Activated CD8-positive, alpha-beta T cell treated with anti-CD3 and anti-CD28 coated beads for 36 hours (primary cell): ENCODE data around the gene GRID2. TPM values are rescaled to one million over a fixed set of nuclear protein-coding genes. Genes with fewer than 3 reads are reported as not detected.

ENCODE experiments used
- ATAC-seq: fragments of 200-7000 bp; cut with Tn5 transposase; one replicate; pipeline ENCODE4 v1.10.0; 2021; ENCODE audit warnings: mild to moderate bottlenecking, moderate library complexity
- CTCF ChIA-PET: fragments of 350-600 bp; sonication (Branson Sonifier 250); formaldehyde crosslinking; loops from one replicate; lab custom pipeline; 2021; ENCODE audit warnings: antibody characterized with exemption; lab: Charles Lee
- POLR2A ChIA-PET: fragments of 350-600 bp; sonication (Branson Sonifier 250); formaldehyde crosslinking; loops from one replicate; lab custom pipeline; 2021; ENCODE audit warnings: antibody characterized with exemption; lab: Charles Lee
- DNase-seq: peaks from one replicate; pipeline ENCODE4 v3.0.0-alpha.2; 2020
- H3K27ac Mint-ChIP-seq: one replicate; pipeline ENCODE4 v1.8.0; 2021; ENCODE audit warnings: mild to moderate bottlenecking, mixed read lengths
- H3K27me3 Mint-ChIP-seq: one replicate; pipeline ENCODE4 v1.8.0; 2021; ENCODE audit warnings: mixed read lengths
- H3K36me3 Mint-ChIP-seq: one replicate; pipeline ENCODE4 v1.8.0; 2021; ENCODE audit warnings: low read depth, mixed read lengths
- H3K4me1 Mint-ChIP-seq: one replicate; pipeline ENCODE4 v1.8.0; 2021; ENCODE audit warnings: low read depth, mixed read lengths
- H3K4me3 Mint-ChIP-seq: one replicate; pipeline ENCODE4 v1.8.0; 2021; ENCODE audit warnings: mild to moderate bottlenecking, moderate library complexity, mixed read lengths
- H3K9me3 Mint-ChIP-seq: one replicate; pipeline ENCODE4 v1.8.0; 2021; ENCODE audit warnings: mixed read lengths
- intact Hi-C: fragments of 100-400 bp; cut with micrococcal nuclease; formaldehyde crosslinking; loops from one replicate; pipeline ENCODE4 v1.10.0; 2022
- total RNA-seq, 2 experiments: library from RNA; stranded (reverse); gene quantifications; one replicate each; pipeline ENCODE4 v1.2.3, GENCODE V29; 2021
- TF ChIP-seq, protein P1 (sequence below): fragments of 200-600 bp; IDR thresholded peaks from one replicate; pipeline ENCODE4 v1.8.0; 2022; ENCODE audit warnings: antibody characterized with exemption, mild to moderate bottlenecking

GRID2 gene
- total RNA-seq, 2 experiments from 2014 or later = not detected

DNA sequence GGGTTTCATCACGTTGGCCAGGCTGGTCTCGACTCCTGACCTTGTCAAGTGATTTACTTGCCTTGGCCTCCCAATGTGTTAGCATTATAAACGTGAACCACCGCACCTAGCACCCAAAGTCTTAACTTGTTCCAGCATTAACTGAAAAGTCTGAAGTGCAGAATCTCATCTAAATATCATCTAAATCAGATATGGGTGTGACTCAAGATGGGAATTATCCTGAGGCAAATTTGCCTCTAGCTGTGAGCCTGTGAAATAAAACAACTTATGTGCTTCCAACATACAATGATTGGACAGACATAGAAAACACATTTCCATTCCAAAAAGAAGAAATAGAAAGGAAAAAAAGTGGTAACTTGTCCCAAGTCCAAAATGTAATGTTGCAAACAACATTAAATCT, 883.7 kb downstream of the GRID2 start:
- Mint-ChIP-seq H3K4me3 (no peak overlapping the region), H3K9me3 (peaks cover 3% of the 10 kb centered on the region), H3K27me3 (no peaks in the 10 kb centered on the region), H3K36me3 (no peaks in the 10 kb centered on the region), H3K27ac (no peak overlapping the region), H3K4me1 (no peaks in the 10 kb centered on the region)
- ATAC-seq = no peak
- TF ChIP-seq, protein P1, sequence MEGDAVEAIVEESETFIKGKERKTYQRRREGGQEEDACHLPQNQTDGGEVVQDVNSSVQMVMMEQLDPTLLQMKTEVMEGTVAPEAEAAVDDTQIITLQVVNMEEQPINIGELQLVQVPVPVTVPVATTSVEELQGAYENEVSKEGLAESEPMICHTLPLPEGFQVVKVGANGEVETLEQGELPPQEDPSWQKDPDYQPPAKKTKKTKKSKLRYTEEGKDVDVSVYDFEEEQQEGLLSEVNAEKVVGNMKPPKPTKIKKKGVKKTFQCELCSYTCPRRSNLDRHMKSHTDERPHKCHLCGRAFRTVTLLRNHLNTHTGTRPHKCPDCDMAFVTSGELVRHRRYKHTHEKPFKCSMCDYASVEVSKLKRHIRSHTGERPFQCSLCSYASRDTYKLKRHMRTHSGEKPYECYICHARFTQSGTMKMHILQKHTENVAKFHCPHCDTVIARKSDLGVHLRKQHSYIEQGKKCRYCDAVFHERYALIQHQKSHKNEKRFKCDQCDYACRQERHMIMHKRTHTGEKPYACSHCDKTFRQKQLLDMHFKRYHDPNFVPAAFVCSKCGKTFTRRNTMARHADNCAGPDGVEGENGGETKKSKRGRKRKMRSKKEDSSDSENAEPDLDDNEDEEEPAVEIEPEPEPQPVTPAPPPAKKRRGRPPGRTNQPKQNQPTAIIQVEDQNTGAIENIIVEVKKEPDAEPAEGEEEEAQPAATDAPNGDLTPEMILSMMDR = no peak
- intact Hi-C loops = no loop called here
- POLR2A ChIA-PET = no interaction called here
- DNase-seq = no peak
- CTCF ChIA-PET = no interaction called here

DNA sequence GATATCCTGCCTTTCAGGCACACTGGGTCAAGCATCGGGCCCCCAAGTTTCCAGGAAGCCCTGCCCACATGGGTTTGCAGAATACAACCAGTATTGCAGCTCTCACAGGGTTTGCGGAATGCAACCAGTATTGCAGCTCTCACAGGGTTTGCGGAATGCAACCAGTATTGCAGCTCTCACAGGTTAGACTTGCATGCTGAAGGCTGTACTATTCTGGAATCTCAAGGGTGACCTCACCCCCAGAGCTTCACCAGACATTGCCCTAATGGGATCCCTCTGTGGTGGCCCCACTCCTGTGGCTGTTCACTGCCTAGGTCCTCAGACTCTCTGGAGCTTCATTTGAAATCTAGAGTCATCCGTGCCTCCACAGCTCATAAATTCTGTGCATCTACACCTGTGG, 884.1 kb downstream of the GRID2 start:
- TF ChIP-seq, protein P1 = no peak
- no peaks in the 10 kb centered on the region for H3K27me3 Mint-ChIP-seq
- peaks cover 3% of the 10 kb centered on the region for H3K9me3 Mint-ChIP-seq
- no peak overlapping the region for H3K4me3 Mint-ChIP-seq
- H3K36me3 Mint-ChIP-seq = no peaks in the 10 kb centered on the region
- ATAC-seq = no peak
- H3K4me1 Mint-ChIP-seq = no peaks in the 10 kb centered on the region
- intact Hi-C loops = no loop called here
- CTCF ChIA-PET = no interaction called here
- no peak for DNase-seq
- POLR2A ChIA-PET = no interaction called here
- no peak overlapping the region for H3K27ac Mint-ChIP-seq

DNA sequence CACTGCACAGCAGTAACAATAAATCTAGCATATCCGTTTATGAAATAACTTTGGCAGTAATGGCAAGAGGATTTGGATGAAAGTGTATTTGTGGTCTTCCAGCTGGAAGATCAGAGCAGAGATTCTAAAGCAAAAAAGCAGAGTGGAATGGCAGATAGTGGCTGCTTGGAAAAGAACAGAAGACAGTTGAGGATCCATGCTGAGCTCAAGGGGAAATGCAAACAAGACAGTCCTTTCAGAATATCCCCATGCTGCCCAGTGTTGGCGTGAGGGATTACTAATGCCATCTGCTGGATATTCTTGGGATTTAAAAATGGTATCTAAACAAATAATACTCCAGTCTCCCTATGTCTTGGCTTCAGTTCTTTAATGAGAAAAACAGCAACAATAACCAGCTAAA, 895.7 kb downstream of the GRID2 start:
- TF ChIP-seq, protein P1 = no peak
- Mint-ChIP-seq H3K9me3 (no peaks in the 10 kb centered on the region), H3K4me1 (no peaks in the 10 kb centered on the region), H3K27me3 (no peaks in the 10 kb centered on the region), H3K36me3 (no peaks in the 10 kb centered on the region), H3K27ac (no peak overlapping the region), H3K4me3 (no peak overlapping the region)
- CTCF ChIA-PET = no interaction called here
- DNase-seq (no peak), ATAC-seq (no peak)
- POLR2A ChIA-PET = no interaction called here
- intact Hi-C loops = no loop called here

DNA sequence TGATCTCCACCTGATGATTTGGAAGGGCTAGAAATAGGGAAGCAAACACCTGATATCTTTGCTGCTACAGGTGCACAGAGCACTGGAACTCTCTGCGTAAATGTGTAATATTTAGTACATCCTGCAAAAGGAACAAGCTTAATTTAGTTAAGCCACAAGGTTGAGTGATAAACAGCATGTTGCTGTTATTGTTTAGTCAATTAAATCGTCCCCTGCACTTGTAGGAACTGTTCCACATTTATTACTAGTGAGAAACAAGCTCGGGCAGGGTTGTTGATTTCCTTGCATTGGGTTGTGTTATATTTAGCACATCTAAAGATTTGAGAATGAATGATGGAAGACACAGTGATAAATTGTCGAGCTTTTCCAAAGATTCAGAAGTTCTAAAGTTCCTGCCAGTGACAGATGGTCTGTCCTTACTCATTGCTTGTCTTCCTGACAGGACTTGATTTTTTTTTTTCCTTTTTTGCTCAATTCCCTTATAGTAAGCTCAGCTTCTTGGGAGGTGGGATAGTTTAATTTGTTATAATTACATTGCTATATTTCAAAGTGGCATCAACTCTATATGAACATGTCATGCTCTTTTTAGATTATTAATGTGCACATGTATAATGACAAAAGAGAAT, 897.8 kb downstream of the GRID2 start:
- CTCF ChIA-PET = no interaction called here
- no peaks in the 10 kb centered on the region for H3K27me3 Mint-ChIP-seq

DNA sequence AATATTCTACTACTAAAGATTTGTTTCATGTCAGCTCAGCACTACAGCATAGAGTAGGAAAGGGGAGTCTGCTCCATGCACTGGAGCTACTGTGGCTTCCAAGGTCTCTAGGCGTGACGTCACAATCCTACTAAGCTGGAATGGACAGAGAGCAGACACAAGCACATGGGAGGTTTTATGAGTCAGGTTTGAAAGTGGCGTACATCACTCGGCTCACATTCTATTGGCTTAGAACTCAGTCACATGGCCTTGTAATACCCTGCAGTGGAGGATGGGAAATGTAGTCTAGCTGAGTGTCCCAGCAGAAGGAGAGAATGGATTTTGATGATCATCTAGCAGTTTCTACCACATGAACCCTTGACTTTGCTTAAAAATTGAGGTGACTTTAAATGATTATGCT, 899.9 kb downstream of the GRID2 start:
- H3K27me3 Mint-ChIP-seq = no peaks in the 10 kb centered on the region

More for the DNA sequence above, 897.8 kb downstream of the GRID2 start:
- Mint-ChIP-seq H3K36me3 (no peaks in the 10 kb centered on the region), H3K9me3 (no peaks in the 10 kb centered on the region), H3K27ac (no peak overlapping the region), H3K4me3 (no peak overlapping the region), H3K4me1 (no peaks in the 10 kb centered on the region)
- DNase-seq = no peak
- TF ChIP-seq, protein P1 = no peak
- POLR2A ChIA-PET = no interaction called here
- no peak for ATAC-seq
- intact Hi-C loops = no loop called here

More for the DNA sequence above, 899.9 kb downstream of the GRID2 start:
- Mint-ChIP-seq H3K9me3 (no peaks in the 10 kb centered on the region), H3K27ac (no peak overlapping the region), H3K4me1 (no peaks in the 10 kb centered on the region), H3K4me3 (no peak overlapping the region), H3K36me3 (no peaks in the 10 kb centered on the region)
- ATAC-seq (no peak), DNase-seq (no peak)
- POLR2A ChIA-PET = no interaction called here
- TF ChIP-seq, protein P1 = no peak
- CTCF ChIA-PET = no interaction called here
- intact Hi-C loops = no loop called here
